Coronary artery (tissue), 2 donors: ENCODE measurements around the gene IFT20.

Experiments
- DNase-seq: peaks from one replicate; pipeline ENCODE4 v3.0.0-alpha.2; 2017; ENCODE audit warnings: low spot score
- H3K27ac ChIP-seq, 2 donors: fragments of 200-600 bp; sonication (generic); one replicate each; pipeline ENCODE4 v1.5.1; 2016 to 2019
- H3K4me3 ChIP-seq: fragments of 200-600 bp; sonication (generic); 2 replicates; pipeline ENCODE4 v1.5.1; 2016; ENCODE audit warnings: mild to moderate bottlenecking, moderate library complexity
- CTCF ChIP-seq: fragments of 200-600 bp; sonication (generic); IDR thresholded peaks from one replicate; pipeline ENCODE4 v1.5.1; 2019; ENCODE audit warnings: antibody characterized with exemption

The IFT20 gene

GRCh38 chr17:28372203-28372944 lies 37.1 kb upstream of the IFT20 start:
- peak overlapping the region; percentile 41 to 84 for H3K27ac ChIP-seq
- peak overlapping the region; percentile 82 for H3K4me3 ChIP-seq
- TF ChIP-seq CTCF: no peak
- no peak for DNase-seq

- Histone ChIP-seq H3K27ac (peak within 1 kb of the TSS; percentile 41 to 84), H3K4me3 (peak within 1 kb of the TSS; percentile 82)
- peak; percentile 92 for DNase-seq
- no peak for TF ChIP-seq CTCF
Observed at GRCh38 chr17:28371245-28372202, 36.3 kb upstream of the IFT20 start, which contains the start of gene SARM1. TSS of gene SARM1 (plus strand) at chr17:28371694. CDS start at chr17:28372033, 339 bp downstream.

- H3K4me3 ChIP-seq: peak overlapping the region; percentile 82
- no peak for TF ChIP-seq CTCF
- DNase-seq: no peak
- peak overlapping the region; percentile 34 to 84 for H3K27ac ChIP-seq
Observed at GRCh38 chr17:28370744-28371103, 35.5 kb upstream of the IFT20 start.

GRCh38 chr17:28370035-28370743 lies 34.9 kb upstream of the IFT20 start, which contains the start of gene VTN:
TSS of gene VTN (minus strand) at chr17:28370307. CDS start at chr17:28370203, 104 bp downstream.
- DNase-seq: no peak
- Histone ChIP-seq H3K4me3 (peak within 1 kb of the TSS; percentile 82), H3K27ac (peak within 1 kb of the TSS; percentile 34 to 84)
- no peak for TF ChIP-seq CTCF

- Histone ChIP-seq H3K4me3 (no peak overlapping the region), H3K27ac (peak overlapping the region in 1 of 2 donors; percentile 84)
- TF ChIP-seq CTCF: no peak
- DNase-seq: no peak
Observed at GRCh38 chr17:28369684-28370034, 34.4 kb upstream of the IFT20 start.

GRCh38 chr17:28368915-28369683 lies 33.8 kb upstream of the IFT20 start:
- Histone ChIP-seq H3K4me3 (no peak overlapping the region), H3K27ac (peak overlapping the region in 1 of 2 donors; percentile 84)
- DNase-seq: no peak
- TF ChIP-seq CTCF: no peak
